HepG2 (cell line): ENCODE results near the gene MAML1. TPM values are rescaled to one million over a fixed set of nuclear protein-coding genes. Genes with fewer than 3 reads are reported as not detected.

Source experiments
- ATAC-seq: fragments of 200-7000 bp; cut with Tn5 transposase; 3 replicates; pipeline ENCODE4 v1.9.1; 2020; ENCODE audit warnings: mild to moderate bottlenecking, moderate library complexity
- BruUV-seq: library from RNA; stranded (reverse); fragments of 400-500 nt; replicated peaks from 2 replicates; lab custom pipeline; 2021; lab: Mats Ljungman, UMichigan
- CTCF ChIA-PET: fragments of 300-600 bp; formaldehyde crosslinking; extraction: SDS; loops from one replicate; lab custom pipeline; 2021; ENCODE audit warnings: low total read pairs, inconsistent platforms, low intra/inter-chr PET ratio; lab: Yijun Ruan, JAX
- POLR2A ChIA-PET: fragments of 350-600 bp; sonication (Branson Sonifier 250); formaldehyde crosslinking; loops from one replicate; lab custom pipeline; 2020; ENCODE audit warnings: antibody characterized with exemption, inconsistent platforms; lab: Yijun Ruan, JAX
- DNase-seq: peaks from one replicate; pipeline ENCODE4 v3.0.0-alpha.2; 2015; ENCODE audit warnings: low spot score
- FAIRE-seq: peaks from 3 replicates; lab custom pipeline; 2011; peaks lifted over from hg19 to GRCh38; lab: Jason Lieb, UNC
- H2AFZ ChIP-seq: one replicate; pipeline ENCODE4 v1.6.1; 2011; ENCODE audit warnings: low read length, inconsistent platforms
- H3K27ac ChIP-seq: fragments of 300-600 bp; 3 replicates; pipeline ENCODE4 v1.8.0; 2011; ENCODE audit warnings: mixed run types, mild to moderate bottlenecking, mixed read lengths, low read length, inconsistent platforms; ENCODE audit not compliant: insufficient read depth; ENCODE audit errors: extremely low read length
- H3K27me3 ChIP-seq, 2 experiments: fragments of 200-600 bp in 1 of 2; 2 replicates in 1 of 2; 3 replicates in 1 of 2; pipeline versions ENCODE4 v1.6.0 to v1.8.0; 2011; ENCODE audit warnings: low read length in 2 of 2, mild to moderate bottlenecking in 2 of 2, moderate library complexity in 2 of 2, inconsistent platforms in 1 of 2; ENCODE audit not compliant: insufficient read depth in 2 of 2, control insufficient read depth in 1 of 2
- H3K36me3 ChIP-seq, 2 experiments: fragments of 200-600 bp in 1 of 2; replicated peaks in 1 of 2; 2 replicates in 1 of 2; 3 replicates in 1 of 2; pipeline versions ENCODE4 v1.5.1 to v1.8.0; 2011; ENCODE audit warnings: low read length in 2 of 2, inconsistent platforms in 1 of 2; ENCODE audit not compliant: insufficient read depth in 2 of 2, control insufficient read depth in 1 of 2
- H3K4me1 ChIP-seq: 2 replicates; pipeline ENCODE4 v1.5.1; 2012; ENCODE audit warnings: low read length, inconsistent platforms; ENCODE audit not compliant: insufficient read depth
- H3K4me2 ChIP-seq: 2 replicates; pipeline ENCODE4 v1.6.0; 2011; ENCODE audit warnings: low read depth, low read length, inconsistent platforms
- H3K4me3 ChIP-seq, 3 experiments: fragments of 200-600 bp in 1 of 3; sonication (generic), shearing (Covaris generic) in 1 of 3; replicated peaks in 1 of 3; 2 replicates each; pipeline ENCODE4 v1.5.1; 2011 to 2016; ENCODE audit warnings: low read length in 3 of 3, inconsistent platforms in 2 of 3, low read depth in 2 of 3, mild to moderate bottlenecking in 2 of 3, control low read depth in 1 of 3, mixed read lengths in 1 of 3; ENCODE audit not compliant: insufficient read depth in 1 of 3
- H3K79me2 ChIP-seq: one replicate; pipeline ENCODE4 v1.6.1; 2011; ENCODE audit warnings: low read length, inconsistent platforms; ENCODE audit not compliant: insufficient read depth
- H3K9ac ChIP-seq: 2 replicates; pipeline ENCODE4 v1.6.0; 2011; ENCODE audit warnings: mild to moderate bottlenecking, low read depth, low read length, inconsistent platforms; ENCODE audit not compliant: insufficient read depth
- H3K9me3 ChIP-seq: 2 replicates; pipeline ENCODE4 v1.5.1; 2012; ENCODE audit warnings: mild to moderate bottlenecking, low read length
- H4K20me1 ChIP-seq: 2 replicates; pipeline ENCODE4 v1.6.0; 2011; ENCODE audit warnings: inconsistent platforms, mild to moderate bottlenecking, low read length, moderate library complexity; ENCODE audit not compliant: insufficient read depth
- ARNT2 ChIP-seq: sonication (generic); formaldehyde crosslinking; IDR thresholded peaks from 2 replicates; pipeline ENCODE4 v1.8.0; 2022; ENCODE audit warnings: mild to moderate bottlenecking, low read depth, missing genetic modification reagents, moderate library complexity
- GMEB2 ChIP-seq: IDR thresholded peaks from 2 replicates; pipeline ENCODE4 v1.6.1; 2016; ENCODE audit warnings: missing biosample characterization, missing genetic modification reagents, low read depth
- HNF4A ChIP-seq: sonication (generic); formaldehyde crosslinking; IDR thresholded peaks from 2 replicates; pipeline ENCODE4 v1.4.0; 2020; ENCODE audit warnings: missing genetic modification reagents
- MAX ChIP-seq: IDR thresholded peaks from 2 replicates; pipeline ENCODE4 v1.6.1; 2012; ENCODE audit warnings: inconsistent platforms
- MBD4 ChIP-seq: IDR thresholded peaks from 2 replicates; pipeline ENCODE4 v1.6.1; 2012; ENCODE audit warnings: low read length, inconsistent platforms, borderline replicate concordance
- MLLT10 ChIP-seq: sonication (generic); formaldehyde crosslinking; IDR thresholded peaks from 2 replicates; pipeline ENCODE4 v1.4.0; 2020; ENCODE audit warnings: missing genetic modification reagents
- NFIC ChIP-seq: IDR thresholded peaks from 2 replicates; pipeline ENCODE4 v1.6.1; 2012; ENCODE audit warnings: mild to moderate bottlenecking, low read length, inconsistent platforms
- NFYB ChIP-seq: sonication (generic); formaldehyde crosslinking; IDR thresholded peaks from 2 replicates; pipeline ENCODE4 v1.4.0; 2020; ENCODE audit warnings: missing genetic modification reagents
- NR3C1 ChIP-seq: sonication (generic); formaldehyde crosslinking; IDR thresholded peaks from 2 replicates; pipeline ENCODE4 v1.4.0; 2020; ENCODE audit warnings: missing genetic modification reagents
- PITX1 ChIP-seq: sonication (generic); formaldehyde crosslinking; IDR thresholded peaks from 2 replicates; pipeline ENCODE4 v1.5.1; 2020; ENCODE audit warnings: mild to moderate bottlenecking, missing genetic modification reagents
- POLR2A ChIP-seq, 2 experiments: IDR thresholded peaks; 2 replicates each; pipeline ENCODE4 v1.6.1; 2011; ENCODE audit warnings: low read depth in 2 of 2, low read length in 2 of 2, mild to moderate bottlenecking in 1 of 2, moderate library complexity in 1 of 2; ENCODE audit not compliant: insufficient read depth in 1 of 2
- POLR2AphosphoS2 ChIP-seq: IDR thresholded peaks from 2 replicates; pipeline ENCODE4 v1.6.1; 2011; ENCODE audit warnings: low read depth, low read length, improper control_type of control experiment
- POLR2AphosphoS5 ChIP-seq: IDR thresholded peaks from 2 replicates; pipeline ENCODE4 v1.6.1; 2012; ENCODE audit warnings: low read depth, low read length
- RFX5 ChIP-seq: IDR thresholded peaks from 2 replicates; pipeline ENCODE4 v1.6.1; 2011; ENCODE audit warnings: low read depth, low read length, improper control_type of control experiment
- RXRA ChIP-seq: sonication (generic); formaldehyde crosslinking; IDR thresholded peaks from 2 replicates; pipeline ENCODE4 v1.5.1; 2020; ENCODE audit warnings: missing genetic modification reagents
- SAP130 ChIP-seq: IDR thresholded peaks from 2 replicates; pipeline ENCODE4 v1.6.1; 2016; ENCODE audit warnings: low read depth
- TARDBP ChIP-seq: sonication (generic); formaldehyde crosslinking; IDR thresholded peaks from 2 replicates; pipeline ENCODE4 v1.8.0; 2022; ENCODE audit warnings: mild to moderate bottlenecking, missing genetic modification reagents
- TEAD3 ChIP-seq: optimal IDR thresholded peaks from 2 replicates; pipeline ENCODE3; 2016; ENCODE audit warnings: borderline replicate concordance
- ZMAT3 ChIP-seq: sonication (generic); formaldehyde crosslinking; conservative IDR thresholded peaks from 2 replicates; pipeline ENCODE4 v1.7.0; 2021; ENCODE audit warnings: missing genetic modification reagents
- ZMYM3 ChIP-seq: sonication (generic); formaldehyde crosslinking; IDR thresholded peaks from 2 replicates; pipeline ENCODE4 v1.5.1; 2020; ENCODE audit warnings: mild to moderate bottlenecking, missing genetic modification reagents
- ZNF264 ChIP-seq: sonication (generic); formaldehyde crosslinking; IDR thresholded peaks from 2 replicates; pipeline ENCODE4 v1.4.0; 2020; ENCODE audit warnings: missing genetic modification reagents
- ZNF605 ChIP-seq: sonication (generic); formaldehyde crosslinking; IDR thresholded peaks from 2 replicates; pipeline ENCODE4 v1.8.0; 2022; ENCODE audit warnings: mild to moderate bottlenecking, missing genetic modification reagents
- ZNF737 ChIP-seq: sonication (generic); formaldehyde crosslinking; IDR thresholded peaks from 2 replicates; pipeline ENCODE4 v1.5.0; 2020; ENCODE audit warnings: missing genetic modification reagents, mild to moderate bottlenecking, borderline replicate concordance
- WGBS: methylation state at CpG from one replicate; pipeline ENCODE4 v1.1.6; 2017; ENCODE audit warnings: low lambda C conversion rate; 5-methylcytosine and 5-hydroxymethylcytosine counted together
- in situ Hi-C: cut with HindIII; loops from 2 replicates; pipeline ENCODE4 v1.10.0; 2017; ENCODE audit warnings: low pct_unique_long_range_greater_than_20kb; ENCODE audit not compliant: extremely low pct_ligation_motif_present
- intact Hi-C: fragments of 100-400 bp; cut with micrococcal nuclease; formaldehyde crosslinking; loops from one replicate; pipeline ENCODE4 v1.10.0; 2022; ENCODE audit not compliant: unreplicated experiment
- polyA plus RNA-seq, 8 experiments: library from polyadenylated mRNA; depleted of rRNA in 3 of 8; stranded (reverse) in 7 of 8; unstranded in 1 of 8; fragments of >200 nt; fragmentation: Illumina TruSeq in 4 of 8; extraction: Trizol in 4 of 8; gene quantifications; 2 replicates each; pipeline versions ENCODE4 v1.2.1 to v1.2.3, GENCODE V29; 2011 to 2016; ENCODE audit warnings: low read depth in 4 of 8, missing spikeins in 1 of 8, mixed read lengths in 1 of 8; ENCODE audit not compliant: insufficient read depth in 1 of 8
- total RNA-seq, 5 experiments: library from RNA; depleted of rRNA; stranded (reverse); fragments of >200 nt; fragmentation: Illumina TruSeq; extraction: Trizol; gene quantifications; 2 replicates each; pipeline ENCODE4 v1.2.3, GENCODE V29; 2016; ENCODE audit warnings: low read depth in 1 of 5
- TF ChIP-seq, protein P1 (sequence below): IDR thresholded peaks from 2 replicates; pipeline ENCODE4 v1.6.1; 2016; ENCODE audit warnings: low read depth, control low read depth

The MAML1 gene
- total and polyA plus RNA-seq, 2 of the 13 experiments (the other 11 are each of a cell fraction or from before 2014, with no cell fraction given): 10.0 to 10.8 TPM

- DNase-seq (peak; percentile 57), FAIRE-seq (peak; percentile 72), ATAC-seq (peak; percentile 17)
- Histone ChIP-seq H3K79me2 (peaks cover 64% of the 10 kb centered on the region), H3K27me3 (no peaks in the 10 kb centered on the region; a peak in 1 of 5 replicates), H3K9me3 (no peaks in the 10 kb centered on the region), H3K27ac (peak overlapping the region; percentile 93), H2AFZ (no peak overlapping the region), H3K36me3 (peaks cover 0 to 14% of the 10 kb centered on the region in 2 experiments; a peak in 2 of 5 replicates), H4K20me1 (peaks cover 39% of the 10 kb centered on the region), H3K9ac (peak overlapping the region; percentile 99), H3K4me3 (peak overlapping the region; percentile 74 to 91 (median 91)), H3K4me2 (peak overlapping the region; percentile 87), H3K4me1 (peaks cover 64% of the 10 kb centered on the region)
- CTCF ChIA-PET: interaction anchor here (1.2 kb wide), 1 partner anchor 31 kb away, joined by 3 read pairs; no protein-coding TSS in a partner anchor
- 1% methylated on average over 19 of the region's 19 CpGs for WGBS
- intact Hi-C loops (loop anchor here (5.0 kb wide), 1 partner anchor 77 kb away; the partner anchor contains the start of gene HNRNPH1), in situ Hi-C loops (no loop called here)
- BruUV-seq: TSS peak; percentile 74
- POLR2A ChIA-PET: interaction anchor here (3.1 to 6.8 kb wide), 4 partner anchors 19 to 76 kb away, joined by 11 to 42 read pairs (median 32); partner anchors contain the start of genes CBY3, HNRNPH1 and MAML1
- TF ChIP-seq ZNF737 (CRISPR knock-in tag) (no peak), RXRA (no peak), POLR2AphosphoS2 (peak; percentile 75; the same call in 1 of the 2 replicates), GMEB2 (no peak), MBD4 (no peak), HNF4A (CRISPR knock-in tag) (peak; percentile 37), NFYB (CRISPR knock-in tag) (peak; percentile 34; the same call in 1 of the 2 replicates), MLLT10 (peak; percentile 51; the same call in 1 of the 2 replicates), NFIC (0 out of 2 replicates have a peak, but pooled peaks have one; percentile 24), TARDBP (0 out of 2 replicates have a peak, but pooled peaks have one; percentile 23), ZNF605 (CRISPR knock-in tag) (peak; percentile 30; the same call in 1 of the 2 replicates), MAX (no peak), POLR2AphosphoS5 (peak; percentile 48; the same call in 1 of the 2 replicates), POLR2A (IDR thresholded peaks at IDR 0.05; ENCODE audit: insufficient read depth in 1 of 2, low read depth in 2 of 2, low read length in 2 of 2) (peak; percentile 48 to 85), ZNF264 (CRISPR knock-in tag) (0 out of 2 replicates have a peak, but pooled peaks have one; percentile 15), RFX5 (peak; percentile 57; the same call in 1 of the 2 replicates), TEAD3 (CRISPR knock-in tag) (peak; percentile 27), ZMYM3 (CRISPR knock-in tag) (peak; percentile 71), ARNT2 (CRISPR knock-in tag) (0 out of 2 replicates have a peak, but pooled peaks have one; percentile 7), ZMAT3 (no peak), NR3C1 (CRISPR knock-in tag) (no peak), SAP130 (peak; percentile 57; the same call in 1 of the 2 replicates), PITX1 (peak; percentile 35; the same call in 1 of the 2 replicates)
- TF ChIP-seq, protein P1, sequence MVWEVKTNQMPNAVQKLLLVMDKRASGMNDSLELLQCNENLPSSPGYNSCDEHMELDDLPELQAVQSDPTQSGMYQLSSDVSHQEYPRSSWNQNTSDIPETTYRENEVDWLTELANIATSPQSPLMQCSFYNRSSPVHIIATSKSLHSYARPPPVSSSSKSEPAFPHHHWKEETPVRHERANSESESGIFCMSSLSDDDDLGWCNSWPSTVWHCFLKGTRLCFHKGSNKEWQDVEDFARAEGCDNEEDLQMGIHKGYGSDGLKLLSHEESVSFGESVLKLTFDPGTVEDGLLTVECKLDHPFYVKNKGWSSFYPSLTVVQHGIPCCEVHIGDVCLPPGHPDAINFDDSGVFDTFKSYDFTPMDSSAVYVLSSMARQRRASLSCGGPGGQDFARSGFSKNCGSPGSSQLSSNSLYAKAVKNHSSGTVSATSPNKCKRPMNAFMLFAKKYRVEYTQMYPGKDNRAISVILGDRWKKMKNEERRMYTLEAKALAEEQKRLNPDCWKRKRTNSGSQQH (CRISPR knock-in tag): 0 out of 2 replicates have a peak, but pooled peaks have one; percentile 12
These were observed 32.9 kb upstream of the MAML1 start for GRCh38 chr5:179699616-179700237.
